OCI-LY1 (cell line): ENCODE data around the gene PHKA2.

ENCODE experiments used
- CTCF ChIP-seq: fragments of 200-600 bp; sonication (generic), shearing (Covaris generic); IDR thresholded peaks from 2 replicates; pipeline ENCODE4 v1.5.1; 2017; ENCODE audit warnings: mild to moderate bottlenecking, antibody characterized with exemption, low read length, moderate library complexity, mixed read lengths
- EZH2 ChIP-seq: fragments of 200-600 bp; sonication (generic), shearing (Covaris generic); IDR thresholded peaks from 2 replicates; pipeline ENCODE4 v1.8.0; 2017; ENCODE audit warnings: borderline replicate concordance, mixed run types, mild to moderate bottlenecking, antibody characterized with exemption, low read length, moderate library complexity, mixed read lengths

GRCh38 chrX:18949291-18949943 lies 34.5 kb downstream of the PHKA2 start:
- TF ChIP-seq CTCF (no peak), EZH2 (no peak)
